Type B pancreatic cell (in vitro differentiated cells): ENCODE measurements around the gene PID1. TPM values are rescaled to one million over a fixed set of nuclear protein-coding genes. Genes with fewer than 3 reads are reported as not detected.

Experiments
- DNase-seq: peaks from one replicate; pipeline ENCODE4 v3.0.0; 2021; ENCODE audit warnings: mixed read lengths; ENCODE audit not compliant: unreplicated experiment; ENCODE audit errors: extremely low spot score
- H3K27ac Mint-ChIP-seq: 2 replicates; pipeline ENCODE4 v1.8.0; 2021; ENCODE audit warnings: mild to moderate bottlenecking, mixed read lengths
- H3K27me3 Mint-ChIP-seq: 2 replicates; pipeline ENCODE4 v1.8.0; 2021; ENCODE audit warnings: mixed read lengths
- H3K36me3 Mint-ChIP-seq: 2 replicates; pipeline ENCODE4 v1.8.0; 2021; ENCODE audit warnings: mixed read lengths
- H3K4me1 Mint-ChIP-seq: one replicate; pipeline ENCODE4 v1.8.0; 2021; ENCODE audit warnings: mixed read lengths; ENCODE audit not compliant: unreplicated experiment
- H3K4me3 Mint-ChIP-seq: 2 replicates; pipeline ENCODE4 v1.8.0; 2021; ENCODE audit warnings: mild to moderate bottlenecking, mixed read lengths
- H3K9me3 Mint-ChIP-seq: 2 replicates; pipeline ENCODE4 v1.8.0; 2021; ENCODE audit warnings: mixed read lengths
- total RNA-seq: library from RNA; stranded (reverse); gene quantifications from 2 replicates; pipeline ENCODE4 v1.2.1, GENCODE V29; 2021; ENCODE audit warnings: low replicate concordance
- TF ChIP-seq, protein P1 (sequence below): fragments of 200-600 bp; sonication (generic); conservative IDR thresholded peaks from 2 replicates; pipeline ENCODE4 v1.5.0; 2021; ENCODE audit warnings: antibody characterized with exemption, mild to moderate bottlenecking

Gene PID1
- total RNA-seq, 1 donor from 2014 or later = 0.92 TPM

GRCh38 chr2:229212241-229212640, 58.8 kb downstream of the PID1 start:
- peaks cover 7% of the 10 kb centered on the region for H3K27me3 Mint-ChIP-seq
- no peak overlapping the region for H3K4me3 Mint-ChIP-seq
- DNase-seq = no peak
- H3K4me1 Mint-ChIP-seq = no peaks in the 10 kb centered on the region
- peaks cover 4% of the 10 kb centered on the region for H3K9me3 Mint-ChIP-seq
- H3K27ac Mint-ChIP-seq = no peak overlapping the region
- H3K36me3 Mint-ChIP-seq = no peaks in the 10 kb centered on the region
- TF ChIP-seq, protein P1, sequence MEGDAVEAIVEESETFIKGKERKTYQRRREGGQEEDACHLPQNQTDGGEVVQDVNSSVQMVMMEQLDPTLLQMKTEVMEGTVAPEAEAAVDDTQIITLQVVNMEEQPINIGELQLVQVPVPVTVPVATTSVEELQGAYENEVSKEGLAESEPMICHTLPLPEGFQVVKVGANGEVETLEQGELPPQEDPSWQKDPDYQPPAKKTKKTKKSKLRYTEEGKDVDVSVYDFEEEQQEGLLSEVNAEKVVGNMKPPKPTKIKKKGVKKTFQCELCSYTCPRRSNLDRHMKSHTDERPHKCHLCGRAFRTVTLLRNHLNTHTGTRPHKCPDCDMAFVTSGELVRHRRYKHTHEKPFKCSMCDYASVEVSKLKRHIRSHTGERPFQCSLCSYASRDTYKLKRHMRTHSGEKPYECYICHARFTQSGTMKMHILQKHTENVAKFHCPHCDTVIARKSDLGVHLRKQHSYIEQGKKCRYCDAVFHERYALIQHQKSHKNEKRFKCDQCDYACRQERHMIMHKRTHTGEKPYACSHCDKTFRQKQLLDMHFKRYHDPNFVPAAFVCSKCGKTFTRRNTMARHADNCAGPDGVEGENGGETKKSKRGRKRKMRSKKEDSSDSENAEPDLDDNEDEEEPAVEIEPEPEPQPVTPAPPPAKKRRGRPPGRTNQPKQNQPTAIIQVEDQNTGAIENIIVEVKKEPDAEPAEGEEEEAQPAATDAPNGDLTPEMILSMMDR = no peak

DNA sequence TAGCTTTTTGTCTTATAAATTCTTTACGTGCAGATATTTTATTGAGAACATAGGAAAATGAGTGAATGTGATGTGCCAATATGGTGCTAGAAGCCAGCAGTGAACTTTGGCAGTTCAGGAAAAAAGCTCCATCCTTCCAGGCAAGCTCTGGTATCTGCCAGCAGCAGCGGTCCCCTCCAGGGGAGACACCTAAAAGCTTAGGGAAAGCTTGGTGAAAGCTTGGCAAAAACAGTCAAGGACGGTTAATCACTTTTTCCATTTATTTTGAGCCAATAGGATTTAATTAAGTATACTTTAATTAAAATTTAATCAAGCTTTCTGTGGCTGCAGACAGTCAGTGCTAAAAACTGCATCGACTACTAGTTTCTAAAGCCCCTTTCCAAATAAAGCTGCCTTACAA, 60.4 kb downstream of the PID1 start:
- Mint-ChIP-seq H3K4me1 (no peaks in the 10 kb centered on the region), H3K27me3 (peaks cover 6% of the 10 kb centered on the region), H3K9me3 (peaks cover 4% of the 10 kb centered on the region)

GRCh38 chr2:229206548-229206947, 64.5 kb downstream of the PID1 start:
- H3K36me3 Mint-ChIP-seq = no peaks in the 10 kb centered on the region
- TF ChIP-seq, protein P1 = no peak
- H3K27me3 Mint-ChIP-seq = peaks cover 3% of the 10 kb centered on the region
- H3K4me1 Mint-ChIP-seq = peaks cover 4% of the 10 kb centered on the region
- no peak overlapping the region for H3K27ac Mint-ChIP-seq
- no peak for DNase-seq
- H3K4me3 Mint-ChIP-seq = no peak overlapping the region
- H3K9me3 Mint-ChIP-seq = peaks cover 4% of the 10 kb centered on the region

More for the DNA sequence above, 60.4 kb downstream of the PID1 start:
- DNase-seq = no peak
- TF ChIP-seq, protein P1 = no peak
- H3K27ac Mint-ChIP-seq = no peak overlapping the region
- H3K4me3 Mint-ChIP-seq = no peak overlapping the region
- H3K36me3 Mint-ChIP-seq = no peaks in the 10 kb centered on the region

DNA sequence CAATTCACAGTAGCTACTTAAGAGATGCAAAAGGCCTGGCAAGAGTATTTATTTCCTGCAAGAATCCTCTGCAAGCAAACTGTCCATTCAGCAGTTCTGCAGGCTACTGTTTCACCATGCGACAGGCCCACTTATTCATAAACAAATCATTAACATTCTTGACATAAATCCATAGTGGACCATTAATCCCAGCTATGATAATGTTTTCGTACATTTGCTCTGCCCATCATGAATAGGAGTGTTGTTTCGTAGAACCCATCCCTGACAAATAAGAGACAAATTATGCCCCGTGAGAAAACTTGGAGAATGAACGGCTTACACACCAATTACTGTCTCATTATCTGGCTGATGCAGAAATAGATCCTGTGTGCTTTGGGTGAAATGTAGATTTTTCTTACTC, 65.4 kb downstream of the PID1 start:
- no peak for DNase-seq
- Mint-ChIP-seq H3K4me3 (no peak overlapping the region), H3K27ac (no peak overlapping the region), H3K4me1 (peaks cover 4% of the 10 kb centered on the region), H3K36me3 (no peaks in the 10 kb centered on the region), H3K9me3 (peaks cover 4% of the 10 kb centered on the region), H3K27me3 (peaks cover 3% of the 10 kb centered on the region)
- TF ChIP-seq, protein P1 = no peak

- Mint-ChIP-seq H3K27ac (no peak overlapping the region), H3K27me3 (peaks cover 12% of the 10 kb centered on the region), H3K9me3 (no peaks in the 10 kb centered on the region), H3K36me3 (no peaks in the 10 kb centered on the region), H3K4me1 (peaks cover 4% of the 10 kb centered on the region), H3K4me3 (no peak overlapping the region)
- no peak for DNase-seq
- TF ChIP-seq, protein P1 = no peak
These were observed 68.4 kb downstream of the PID1 start for GRCh38 chr2:229202646-229203045.

DNA sequence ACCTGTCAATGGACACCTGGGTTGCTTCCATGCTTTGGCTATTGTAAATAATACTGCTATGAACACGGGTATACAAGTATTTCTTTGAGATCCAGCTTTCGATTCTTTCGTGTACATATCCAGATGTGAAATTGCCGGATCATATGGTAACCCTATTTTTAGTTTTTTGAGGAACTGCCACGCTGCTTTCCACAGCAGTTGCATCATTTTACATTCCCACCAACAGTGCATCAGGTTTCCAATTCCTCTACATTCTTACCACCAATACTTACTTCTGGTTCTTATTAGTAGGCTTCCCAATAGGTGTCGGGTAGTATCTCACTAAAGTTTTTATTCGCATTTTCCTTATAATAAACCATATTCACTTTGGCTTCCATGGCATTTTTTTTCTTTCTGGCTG, 69.6 kb downstream of the PID1 start:
- no peak overlapping the region for H3K4me3 Mint-ChIP-seq
- H3K4me1 Mint-ChIP-seq = peaks cover 4% of the 10 kb centered on the region
- no peak overlapping the region for H3K27ac Mint-ChIP-seq
- H3K27me3 Mint-ChIP-seq = peaks cover 10% of the 10 kb centered on the region
- no peaks in the 10 kb centered on the region for H3K36me3 Mint-ChIP-seq
- TF ChIP-seq, protein P1 = no peak
- DNase-seq = no peak
- H3K9me3 Mint-ChIP-seq = no peaks in the 10 kb centered on the region
